Measurements from ENCODE around the gene NXPH1. TPM values are rescaled to one million over a fixed set of nuclear protein-coding genes. Genes with fewer than 3 reads are reported as not detected.

Gene NXPH1
- polyA plus RNA-seq, 1 of the 3 experiments (the other 2 are of a cell fraction) = not detected

DNA sequence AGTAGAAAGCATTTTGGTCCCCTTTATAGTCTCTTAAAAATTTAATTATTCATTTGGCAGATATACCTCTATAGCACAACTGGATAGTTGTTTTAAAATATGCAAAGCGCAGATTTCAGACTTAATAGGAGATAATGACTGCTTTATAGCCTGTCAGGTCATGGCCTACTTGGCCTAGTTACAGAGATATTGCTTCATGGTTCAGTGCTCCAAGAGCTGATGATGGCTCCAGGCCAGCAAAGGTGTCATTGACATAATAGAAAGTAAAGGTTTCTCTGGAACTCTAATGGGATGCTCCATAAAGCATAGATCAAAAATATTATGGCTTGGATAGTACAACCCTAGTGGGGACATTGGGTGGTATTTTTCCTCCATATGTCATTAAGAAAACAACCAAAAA lies 285.7 kb downstream of the NXPH1 start:
- TF ChIP-seq NFIC (IDR thresholded peaks at IDR 0.05; ENCODE audit: borderline replicate concordance) = no peak
- TF ChIP-seq FOSL2 (IDR thresholded peaks at IDR 0.05; ENCODE audit: borderline replicate concordance, low read depth) = no peak
- no peak for TF ChIP-seq EP300 (IDR thresholded peaks at IDR 0.05; ENCODE audit: borderline replicate concordance in 1 of 2, low read depth in 1 of 2, low read length in 1 of 2)
- no peak for TF ChIP-seq GABPA (IDR thresholded peaks at IDR 0.05; ENCODE audit: low read depth)
- TF ChIP-seq, protein P1, sequence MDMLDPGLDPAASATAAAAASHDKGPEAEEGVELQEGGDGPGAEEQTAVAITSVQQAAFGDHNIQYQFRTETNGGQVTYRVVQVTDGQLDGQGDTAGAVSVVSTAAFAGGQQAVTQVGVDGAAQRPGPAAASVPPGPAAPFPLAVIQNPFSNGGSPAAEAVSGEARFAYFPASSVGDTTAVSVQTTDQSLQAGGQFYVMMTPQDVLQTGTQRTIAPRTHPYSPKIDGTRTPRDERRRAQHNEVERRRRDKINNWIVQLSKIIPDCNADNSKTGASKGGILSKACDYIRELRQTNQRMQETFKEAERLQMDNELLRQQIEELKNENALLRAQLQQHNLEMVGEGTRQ (IDR thresholded peaks at IDR 0.05; ENCODE audit: borderline replicate concordance, low read depth, low read length) = no peak
- no peak for TF ChIP-seq FOXM1 (IDR thresholded peaks at IDR 0.05; ENCODE audit: low read depth)
- TF ChIP-seq, protein P2, sequence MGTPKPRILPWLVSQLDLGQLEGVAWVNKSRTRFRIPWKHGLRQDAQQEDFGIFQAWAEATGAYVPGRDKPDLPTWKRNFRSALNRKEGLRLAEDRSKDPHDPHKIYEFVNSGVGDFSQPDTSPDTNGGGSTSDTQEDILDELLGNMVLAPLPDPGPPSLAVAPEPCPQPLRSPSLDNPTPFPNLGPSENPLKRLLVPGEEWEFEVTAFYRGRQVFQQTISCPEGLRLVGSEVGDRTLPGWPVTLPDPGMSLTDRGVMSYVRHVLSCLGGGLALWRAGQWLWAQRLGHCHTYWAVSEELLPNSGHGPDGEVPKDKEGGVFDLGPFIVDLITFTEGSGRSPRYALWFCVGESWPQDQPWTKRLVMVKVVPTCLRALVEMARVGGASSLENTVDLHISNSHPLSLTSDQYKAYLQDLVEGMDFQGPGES (IDR thresholded peaks at IDR 0.05; ENCODE audit: low read depth, low read length) = no peak
- TF ChIP-seq, protein P3, sequence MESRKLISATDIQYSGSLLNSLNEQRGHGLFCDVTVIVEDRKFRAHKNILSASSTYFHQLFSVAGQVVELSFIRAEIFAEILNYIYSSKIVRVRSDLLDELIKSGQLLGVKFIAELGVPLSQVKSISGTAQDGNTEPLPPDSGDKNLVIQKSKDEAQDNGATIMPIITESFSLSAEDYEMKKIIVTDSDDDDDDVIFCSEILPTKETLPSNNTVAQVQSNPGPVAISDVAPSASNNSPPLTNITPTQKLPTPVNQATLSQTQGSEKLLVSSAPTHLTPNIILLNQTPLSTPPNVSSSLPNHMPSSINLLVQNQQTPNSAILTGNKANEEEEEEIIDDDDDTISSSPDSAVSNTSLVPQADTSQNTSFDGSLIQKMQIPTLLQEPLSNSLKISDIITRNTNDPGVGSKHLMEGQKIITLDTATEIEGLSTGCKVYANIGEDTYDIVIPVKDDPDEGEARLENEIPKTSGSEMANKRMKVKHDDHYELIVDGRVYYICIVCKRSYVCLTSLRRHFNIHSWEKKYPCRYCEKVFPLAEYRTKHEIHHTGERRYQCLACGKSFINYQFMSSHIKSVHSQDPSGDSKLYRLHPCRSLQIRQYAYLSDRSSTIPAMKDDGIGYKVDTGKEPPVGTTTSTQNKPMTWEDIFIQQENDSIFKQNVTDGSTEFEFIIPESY (IDR thresholded peaks at IDR 0.05; ENCODE audit: borderline replicate concordance, low read depth) = no peak
- no peak for TF ChIP-seq RCOR1 (IDR thresholded peaks at IDR 0.05; ENCODE audit: low read length)
- TF ChIP-seq, protein P4, sequence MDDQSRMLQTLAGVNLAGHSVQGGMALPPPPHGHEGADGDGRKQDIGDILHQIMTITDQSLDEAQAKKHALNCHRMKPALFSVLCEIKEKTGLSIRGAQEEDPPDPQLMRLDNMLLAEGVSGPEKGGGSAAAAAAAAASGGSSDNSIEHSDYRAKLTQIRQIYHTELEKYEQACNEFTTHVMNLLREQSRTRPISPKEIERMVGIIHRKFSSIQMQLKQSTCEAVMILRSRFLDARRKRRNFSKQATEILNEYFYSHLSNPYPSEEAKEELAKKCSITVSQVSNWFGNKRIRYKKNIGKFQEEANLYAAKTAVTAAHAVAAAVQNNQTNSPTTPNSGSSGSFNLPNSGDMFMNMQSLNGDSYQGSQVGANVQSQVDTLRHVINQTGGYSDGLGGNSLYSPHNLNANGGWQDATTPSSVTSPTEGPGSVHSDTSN (IDR thresholded peaks at IDR 0.05) = no peak
- TF ChIP-seq, protein P5, sequence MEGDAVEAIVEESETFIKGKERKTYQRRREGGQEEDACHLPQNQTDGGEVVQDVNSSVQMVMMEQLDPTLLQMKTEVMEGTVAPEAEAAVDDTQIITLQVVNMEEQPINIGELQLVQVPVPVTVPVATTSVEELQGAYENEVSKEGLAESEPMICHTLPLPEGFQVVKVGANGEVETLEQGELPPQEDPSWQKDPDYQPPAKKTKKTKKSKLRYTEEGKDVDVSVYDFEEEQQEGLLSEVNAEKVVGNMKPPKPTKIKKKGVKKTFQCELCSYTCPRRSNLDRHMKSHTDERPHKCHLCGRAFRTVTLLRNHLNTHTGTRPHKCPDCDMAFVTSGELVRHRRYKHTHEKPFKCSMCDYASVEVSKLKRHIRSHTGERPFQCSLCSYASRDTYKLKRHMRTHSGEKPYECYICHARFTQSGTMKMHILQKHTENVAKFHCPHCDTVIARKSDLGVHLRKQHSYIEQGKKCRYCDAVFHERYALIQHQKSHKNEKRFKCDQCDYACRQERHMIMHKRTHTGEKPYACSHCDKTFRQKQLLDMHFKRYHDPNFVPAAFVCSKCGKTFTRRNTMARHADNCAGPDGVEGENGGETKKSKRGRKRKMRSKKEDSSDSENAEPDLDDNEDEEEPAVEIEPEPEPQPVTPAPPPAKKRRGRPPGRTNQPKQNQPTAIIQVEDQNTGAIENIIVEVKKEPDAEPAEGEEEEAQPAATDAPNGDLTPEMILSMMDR (IDR thresholded peaks at IDR 0.05) = no peak
- no peak for TF ChIP-seq TCF12 (IDR thresholded peaks at IDR 0.05)
- no peak for TF ChIP-seq TAF1 (IDR thresholded peaks at IDR 0.05; ENCODE audit: borderline replicate concordance, low read depth, low read length)
- no peak for TF ChIP-seq CHD2 (IDR thresholded peaks at IDR 0.05; ENCODE audit: low read length, partially characterized antibody)
- TF ChIP-seq NRF1 (IDR thresholded peaks at IDR 0.05; ENCODE audit: low read depth, low read length) = no peak
- TF ChIP-seq, protein P6, sequence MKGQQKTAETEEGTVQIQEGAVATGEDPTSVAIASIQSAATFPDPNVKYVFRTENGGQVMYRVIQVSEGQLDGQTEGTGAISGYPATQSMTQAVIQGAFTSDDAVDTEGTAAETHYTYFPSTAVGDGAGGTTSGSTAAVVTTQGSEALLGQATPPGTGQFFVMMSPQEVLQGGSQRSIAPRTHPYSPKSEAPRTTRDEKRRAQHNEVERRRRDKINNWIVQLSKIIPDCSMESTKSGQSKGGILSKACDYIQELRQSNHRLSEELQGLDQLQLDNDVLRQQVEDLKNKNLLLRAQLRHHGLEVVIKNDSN (IDR thresholded peaks at IDR 0.05; ENCODE audit: borderline replicate concordance, low read depth) = no peak
- H3K27me3 ChIP-seq (ENCODE audit: insufficient read depth) = no peaks in the 10 kb centered on the region
- no peak overlapping the region for H3K4me2 ChIP-seq
- POLR2A ChIA-PET = no interaction called here
- H3K27ac ChIP-seq (ENCODE audit: low read depth in 2 of 2, low read length in 1 of 2) = no peak overlapping the region
- DNase-seq = no peak
- H2AFZ ChIP-seq (ENCODE audit: low read depth) = no peak overlapping the region
- CTCF ChIA-PET = no interaction called here
- peaks cover 0 to 2% of the 10 kb centered on the region in 2 experiments; a peak in 2 of 4 replicates for H3K4me1 ChIP-seq (ENCODE audit: control insufficient read depth in 1 of 2, insufficient read depth in 2 of 2, low read depth in 1 of 2, low read length in 1 of 2)
- 41% methylated on average over 1 of the region's 1 CpG for WGBS (ENCODE audit: low lambda C conversion rate)
- H3K4me3 ChIP-seq (ENCODE audit: low read depth in 2 of 2, low read length in 1 of 2) = no peak overlapping the region
- no peaks in the 10 kb centered on the region for H3K79me2 ChIP-seq (ENCODE audit: insufficient read depth)
- H3K9me2 ChIP-seq = no peaks in the 10 kb centered on the region
- no peak overlapping the region for H3K9ac ChIP-seq
- H3F3A ChIP-seq (replicated peaks; ENCODE audit: insufficient read depth) = no peaks in the 10 kb centered on the region
- no peaks in the 10 kb centered on the region for H3K36me3 ChIP-seq (replicated peaks in 1 of 2; ENCODE audit: control insufficient read depth in 1 of 2, insufficient read depth in 2 of 2, low read length in 1 of 2)
- peaks cover 11% of the 10 kb centered on the region; the same call in 1 of the 2 replicates for H3K9me3 ChIP-seq
- no peaks in the 10 kb centered on the region for H4K20me1 ChIP-seq (ENCODE audit: insufficient read depth)

Measured in SK-N-SH (cell line).